ENCODE measurements around the gene KRT80.

KRT80 gene

GRCh38 chr12:52130711-52131110, 61.1 kb downstream of the KRT80 start:
- DNase-seq (ENCODE audit: low spot score), result no peak

GRCh38 chr12:52127683-52128450, 63.9 kb downstream of the KRT80 start:
- no peak for DNase-seq (ENCODE audit: low spot score)

- DNase-seq (ENCODE audit: low spot score), result no peak
These were observed 64.9 kb downstream of the KRT80 start for GRCh38 chr12:52126605-52127578.

GRCh38 chr12:52126050-52126604, 65.7 kb downstream of the KRT80 start:
- DNase-seq (ENCODE audit: low spot score), result no peak

DNA sequence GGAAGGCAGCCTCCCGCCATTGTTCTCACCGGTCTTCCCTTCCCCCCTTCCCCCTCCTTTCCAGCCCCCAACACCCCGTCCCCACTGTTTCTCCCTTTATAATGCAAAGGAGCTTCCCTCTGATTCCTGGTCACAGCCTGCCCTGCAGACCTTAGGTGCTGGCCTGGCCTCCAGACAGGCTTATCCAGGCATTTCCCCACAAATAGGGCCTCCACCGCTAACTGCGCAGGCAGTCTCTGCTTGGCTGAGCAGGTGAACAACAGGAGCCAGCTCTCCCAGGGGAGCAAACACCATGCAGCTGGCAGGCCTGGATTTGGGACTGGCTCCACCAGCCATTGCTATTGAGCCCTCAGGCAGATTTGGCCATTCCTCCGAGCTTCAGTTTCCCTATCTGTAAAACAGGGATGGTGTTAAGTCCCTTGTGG, 66.3 kb downstream of the KRT80 start:
- no peak for DNase-seq (ENCODE audit: low spot score)

- no peak for DNase-seq (ENCODE audit: low spot score)
These were observed 68.2 kb downstream of the KRT80 start for GRCh38 chr12:52123487-52124186.

GRCh38 chr12:52122904-52123303, 68.9 kb downstream of the KRT80 start:
- DNase-seq (ENCODE audit: low spot score), result no peak

- DNase-seq (ENCODE audit: low spot score), result no peak
These were observed 69.3 kb downstream of the KRT80 start for GRCh38 chr12:52122540-52122871.

DNA sequence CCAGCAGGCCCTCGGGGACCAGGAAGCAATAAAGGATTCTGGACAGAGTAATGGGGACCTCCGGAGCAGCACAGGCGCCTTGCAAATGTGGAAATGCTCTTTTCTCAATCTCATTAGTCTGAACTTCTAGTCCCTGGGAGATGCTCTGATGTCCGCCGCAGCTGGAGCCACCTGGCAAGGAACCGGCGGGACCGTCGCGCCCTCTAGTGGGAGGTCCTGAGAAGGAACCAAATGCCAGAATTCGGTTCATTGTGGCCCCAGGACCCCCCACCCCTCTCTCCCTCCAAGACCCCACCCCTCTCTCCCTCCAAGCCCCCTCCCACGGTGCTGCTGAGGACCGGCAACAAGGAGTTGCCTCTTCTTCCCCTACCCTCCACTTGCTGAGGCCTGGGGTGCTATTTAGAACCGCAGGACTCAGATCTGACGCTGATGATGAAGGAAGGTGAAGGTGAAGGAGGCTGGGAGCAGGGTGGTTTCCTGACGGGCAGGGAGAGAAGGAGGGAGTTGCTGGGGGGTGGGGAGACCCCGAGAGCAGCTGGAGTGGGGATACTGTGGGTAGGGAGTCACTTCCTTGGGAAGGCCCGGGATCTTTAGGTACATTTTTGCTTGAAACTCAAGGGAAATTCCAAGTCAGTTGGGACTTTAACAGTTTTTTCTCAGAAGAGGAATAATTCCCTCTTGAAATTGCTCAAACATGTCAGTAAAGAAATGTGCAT, 69.8 kb downstream of the KRT80 start:
- DNase-seq (ENCODE audit: low spot score), result peak; percentile 8

- DNase-seq (ENCODE audit: low spot score), result no peak
These were observed 70.6 kb downstream of the KRT80 start for GRCh38 chr12:52120951-52121823.

DNA sequence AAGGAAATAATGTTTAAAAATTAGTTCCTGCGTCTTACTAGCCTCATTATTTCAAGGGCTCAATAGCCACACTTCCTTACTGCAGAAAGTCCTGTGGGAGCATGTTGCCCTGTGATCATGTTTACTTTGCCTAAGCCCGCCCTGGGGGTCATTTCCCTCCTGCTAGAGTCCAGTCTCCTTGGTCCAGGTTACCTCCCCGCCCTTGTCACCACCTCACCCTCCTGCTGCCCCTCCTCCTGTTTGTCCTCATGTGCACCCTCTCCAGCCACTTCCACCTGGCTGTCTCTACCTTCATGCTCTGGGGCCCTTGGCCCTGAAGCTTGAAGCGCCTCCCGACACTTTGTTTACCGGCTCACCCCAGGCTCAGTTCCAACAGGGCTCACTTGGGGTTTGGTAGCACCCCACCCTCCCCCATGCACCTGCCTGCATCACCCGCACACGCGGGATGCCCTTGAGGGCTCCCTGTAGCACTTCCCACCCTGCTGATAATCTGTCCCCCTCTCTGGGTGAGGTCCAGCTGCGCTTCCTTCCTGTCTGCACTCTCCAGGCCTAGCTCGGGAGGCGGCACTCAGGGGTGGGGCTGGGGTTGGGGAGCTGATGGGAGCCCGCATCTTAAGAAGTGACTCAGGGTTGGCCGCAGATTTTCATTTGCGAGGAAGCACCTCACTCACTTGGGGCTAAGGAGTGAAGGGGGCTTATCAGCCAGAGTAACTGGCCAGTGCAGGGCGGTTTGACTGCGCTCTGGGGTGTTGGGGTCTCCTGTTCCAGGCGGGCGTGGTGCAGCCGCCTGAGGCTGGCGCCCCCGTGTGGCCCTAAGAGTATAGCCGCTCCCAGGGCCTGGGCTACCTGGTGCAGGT, 72.2 kb downstream of the KRT80 start:
- DNase-seq (ENCODE audit: low spot score), result no peak
